ENCODE data around the gene MEN1.

MEN1 gene

GRCh38 chr11:64809781-64810241 is 540 bp downstream of the MEN1 start:
- Histone ChIP-seq H3K4me1 (ENCODE audit: control insufficient read depth, insufficient read depth, low read length) (no peaks in the 10 kb centered on the region), H3K9me3 (ENCODE audit: control insufficient read depth, insufficient read depth, low read depth, low read length) (no peaks in the 10 kb centered on the region), H3K4me3 (ENCODE audit: low read depth, low read length) (peak overlapping the region; percentile 75), H3K27ac (ENCODE audit: extremely low read depth, low read depth, low read length) (no peak overlapping the region; the same call in 1 of the 2 replicates), H3K36me3 (ENCODE audit: control insufficient read depth in 2 of 2, insufficient read depth in 1 of 2, low read length in 2 of 2) (peaks cover 0 to 41% of the 10 kb centered on the region in 2 experiments; a peak in 2 of 3 replicates)
- TF ChIP-seq EGR2 (tag by site-specific recombination; IDR thresholded peaks at IDR 0.05; ENCODE audit: low read depth), result 0 out of 2 replicates have a peak, but pooled peaks have one; percentile 7
- 0 out of 2 replicates have a peak, but pooled peaks have one; percentile 23 for TF ChIP-seq KLF17 (tag by site-specific recombination; IDR thresholded peaks at IDR 0.05)
- peak; percentile 59 for TF ChIP-seq ZNF341 (tag by site-specific recombination; IDR thresholded peaks at IDR 0.05; ENCODE audit: low read depth)
- TF ChIP-seq ZNF148 (tag by site-specific recombination; IDR thresholded peaks at IDR 0.05; ENCODE audit: borderline replicate concordance), result no peak
- TF ChIP-seq PBX3 (CRISPR knock-in tag; IDR thresholded peaks at IDR 0.05), result no peak
- TF ChIP-seq SP2 (tag by site-specific recombination; IDR thresholded peaks at IDR 0.05), result peak; percentile 70
- TF ChIP-seq ZNF600 (tag by site-specific recombination; IDR thresholded peaks at IDR 0.05), result peak; percentile 36; the same call in 1 of the 2 replicates
- no peak for TF ChIP-seq ZBTB8A (tag by site-specific recombination; IDR thresholded peaks at IDR 0.05)
- TF ChIP-seq KLF1 (tag by site-specific recombination; IDR thresholded peaks at IDR 0.05), result peak; percentile 72
- TF ChIP-seq ZNF692 (tag by site-specific recombination; IDR thresholded peaks at IDR 0.05), result peak; percentile 35; the same call in 1 of the 2 replicates
- no peak for TF ChIP-seq ZBTB6 (tag by site-specific recombination; IDR thresholded peaks at IDR 0.05)
- TF ChIP-seq SP3 (tag by site-specific recombination; IDR thresholded peaks at IDR 0.05), result peak; percentile 67
- TF ChIP-seq ZNF580 (tag by site-specific recombination; IDR thresholded peaks at IDR 0.05), result no peak
- CTCF ChIA-PET, result interaction anchor here (0.5 to 1.7 kb wide), 6 partner anchors 8 to 274 kb away, joined by 3 to 8 read pairs (median 4); partner anchors contain the start of genes CDCA5 and ZFPL1
- POLR2A ChIA-PET, result interaction anchor here (0.5 to 1.8 kb wide), 4 partner anchors 31 to 372 kb away, joined by 3 to 7 read pairs (median 3); partner anchors contain the start of genes CAPN1, CDC42BPG and SF1

- H3K4me3 ChIP-seq (ENCODE audit: low read depth, low read length), result no peak overlapping the region
- ChIA-PET POLR2A (no interaction called here), CTCF (no interaction called here)
- H3K27ac ChIP-seq (ENCODE audit: extremely low read depth, low read depth, low read length), result no peak overlapping the region
- no peaks in the 10 kb centered on the region for H3K9me3 ChIP-seq (ENCODE audit: control insufficient read depth, insufficient read depth, low read depth, low read length)
- peaks cover 4% of the 10 kb centered on the region for H3K4me1 ChIP-seq (ENCODE audit: control insufficient read depth, insufficient read depth, low read length)
- peaks cover 0 to 46% of the 10 kb centered on the region in 2 experiments; a peak in 2 of 3 replicates for H3K36me3 ChIP-seq (ENCODE audit: control insufficient read depth in 2 of 2, insufficient read depth in 1 of 2, low read length in 2 of 2)
- TF ChIP-seq ZNF362 (tag by site-specific recombination; IDR thresholded peaks at IDR 0.05) (no peak), GLI2 (tag by site-specific recombination; IDR thresholded peaks at IDR 0.05; ENCODE audit: borderline replicate concordance, low read depth) (no peak), PRDM4 (tag by site-specific recombination; IDR thresholded peaks at IDR 0.05) (no peak), SP3 (tag by site-specific recombination; IDR thresholded peaks at IDR 0.05) (no peak), HOXD13 (CRISPR knock-in tag; IDR thresholded peaks at IDR 0.05; ENCODE audit: borderline replicate concordance) (no peak), ZFP37 (tag by site-specific recombination; IDR thresholded peaks at IDR 0.05) (no peak), MYNN (tag by site-specific recombination; IDR thresholded peaks at IDR 0.05; ENCODE audit: borderline replicate concordance) (no peak), ZNF549 (tag by site-specific recombination; IDR thresholded peaks at IDR 0.05) (no peak), ZSCAN16 (tag by site-specific recombination; IDR thresholded peaks at IDR 0.05) (no peak), ZNF610 (tag by site-specific recombination; IDR thresholded peaks at IDR 0.05; ENCODE audit: borderline replicate concordance) (no peak), ZNF132 (tag by site-specific recombination; IDR thresholded peaks at IDR 0.05; ENCODE audit: borderline replicate concordance) (no peak)
These were observed 4.9 kb downstream of the MEN1 start for GRCh38 chr11:64805481-64805880.

Measured in HEK293 (cell line).